Naive thymus-derived CD8-positive, alpha-beta T cell (primary cell): Measurements from ENCODE around the gene FOXD1. TPM values are rescaled to one million over a fixed set of nuclear protein-coding genes. Genes with fewer than 3 reads are reported as not detected.
A peak's percentile ranks its signal among the peaks of the same experiment; 100 is the strongest.

Experiments used
- ATAC-seq, 2 donors: fragments of 150-1000 bp; cut with Tn5 transposase in 1 of 2; sonication (Bioruptor Pico), chemical (Tn5 transposase) in 1 of 2; 1 replicate in 1 of 2; 2 replicates in 1 of 2; pipeline ENCODE4 v1.10.0; 2021; ENCODE audit warnings: mild to moderate bottlenecking in 2 of 2, moderate library complexity in 2 of 2
- POLR2A ChIA-PET: fragments of 350-600 bp; sonication (Branson Sonifier 250); formaldehyde crosslinking; loops from one replicate; lab custom pipeline; 2021; ENCODE audit warnings: antibody characterized with exemption; lab: Charles Lee
- DNase-seq, 10 donors: peaks; one replicate each; pipeline versions ENCODE4 v3.0.0 to v3.0.0-alpha.2; 2020 to 2022
- H3K27ac Mint-ChIP-seq, 10 donors: one replicate each; pipeline ENCODE4 v1.8.0; 2020 to 2022; ENCODE audit warnings: mild to moderate bottlenecking in 10 of 10, mixed read lengths in 10 of 10, moderate library complexity in 4 of 10, inconsistent platforms in 1 of 10
- H3K27me3 Mint-ChIP-seq, 5 donors: one replicate each; pipeline ENCODE4 v1.8.0; 2021 to 2022; ENCODE audit warnings: mixed read lengths in 5 of 5
- H3K36me3 Mint-ChIP-seq, 3 donors: one replicate each; pipeline ENCODE4 v1.8.0; 2020 to 2022; ENCODE audit warnings: mixed read lengths in 3 of 3, mild to moderate bottlenecking in 2 of 3, inconsistent platforms in 1 of 3
- H3K4me1 Mint-ChIP-seq, 4 donors: one replicate each; pipeline ENCODE4 v1.8.0; 2021 to 2022; ENCODE audit warnings: mixed read lengths in 4 of 4
- H3K4me3 Mint-ChIP-seq, 10 donors: one replicate each; pipeline ENCODE4 v1.8.0; 2020 to 2022; ENCODE audit warnings: mild to moderate bottlenecking in 10 of 10, mixed read lengths in 10 of 10, moderate library complexity in 6 of 10, inconsistent platforms in 1 of 10
- H3K9me3 Mint-ChIP-seq, 9 donors: one replicate each; pipeline ENCODE4 v1.8.0; 2020 to 2022; ENCODE audit warnings: mixed read lengths in 9 of 9, mild to moderate bottlenecking in 3 of 9, inconsistent platforms in 1 of 9, moderate library complexity in 1 of 9
- polyA plus RNA-seq, 3 donors: library from polyadenylated mRNA; unstranded; fragments of 300-500 nt; fragmentation: Illumina TruSeq; gene quantifications; one replicate each; pipeline ENCODE4 v1.2.3, GENCODE V29; 2021
- total RNA-seq, 8 experiments: library from RNA in 2 of 8; stranded (reverse) in 2 of 8; gene quantifications; one replicate each; pipeline ENCODE4 v1.2.3 and lab custom pipeline; 2021 to 2026

Gene FOXD1
- total and polyA plus RNA-seq, 5 experiments from 2014 or later: not detected

- Mint-ChIP-seq H3K4me3 (peak overlapping the region; percentile 65 to 80 (median 73)), H3K36me3 (peaks cover 0 to 20% (median 3%) of the 10 kb centered on the region in 3 donors), H3K27me3 (peaks cover 46 to 75% (median 71%) of the 10 kb centered on the region in 5 donors), H3K27ac (no peak overlapping the region), H3K9me3 (peaks cover 0 to 29% (median 11%) of the 10 kb centered on the region in 9 donors), H3K4me1 (peaks cover 4 to 19% (median 16%) of the 10 kb centered on the region in 4 donors)
- POLR2A ChIA-PET: no interaction called here
- DNase-seq (no peak), ATAC-seq (no peak)
These were observed 2.6 kb downstream of the FOXD1 start for GRCh38 chr5:73445665-73446630.

GRCh38 chr5:73444499-73445438, 3.8 kb downstream of the FOXD1 start:
- ATAC-seq (no peak), DNase-seq (no peak)
- Mint-ChIP-seq H3K36me3 (peaks cover 0 to 17% (median 2%) of the 10 kb centered on the region in 3 donors), H3K4me3 (peak overlapping the region in 3 of 10 donors; percentile 1 to 41 (median 33)), H3K27ac (peak overlapping the region in 3 of 10 donors; percentile 53 to 68 (median 64)), H3K27me3 (peaks cover 44 to 75% (median 67%) of the 10 kb centered on the region in 5 donors), H3K9me3 (peaks cover 0 to 24% (median 6%) of the 10 kb centered on the region in 9 donors), H3K4me1 (peaks cover 4 to 16% (median 10%) of the 10 kb centered on the region in 4 donors)
- POLR2A ChIA-PET: no interaction called here

- Mint-ChIP-seq H3K27ac (peak overlapping the region in 1 of 10 donors; percentile 59), H3K4me3 (peak overlapping the region in 1 of 10 donors; percentile 41), H3K36me3 (peaks cover 0 to 17% (median 2%) of the 10 kb centered on the region in 3 donors), H3K27me3 (peaks cover 44 to 79% (median 68%) of the 10 kb centered on the region in 5 donors), H3K9me3 (peaks cover 0 to 24% (median 6%) of the 10 kb centered on the region in 9 donors), H3K4me1 (peaks cover 4 to 12% (median 8%) of the 10 kb centered on the region in 4 donors)
- no peak for DNase-seq
- POLR2A ChIA-PET: no interaction called here
- no peak for ATAC-seq
These were observed 4.6 kb downstream of the FOXD1 start for GRCh38 chr5:73443829-73444498.

DNA sequence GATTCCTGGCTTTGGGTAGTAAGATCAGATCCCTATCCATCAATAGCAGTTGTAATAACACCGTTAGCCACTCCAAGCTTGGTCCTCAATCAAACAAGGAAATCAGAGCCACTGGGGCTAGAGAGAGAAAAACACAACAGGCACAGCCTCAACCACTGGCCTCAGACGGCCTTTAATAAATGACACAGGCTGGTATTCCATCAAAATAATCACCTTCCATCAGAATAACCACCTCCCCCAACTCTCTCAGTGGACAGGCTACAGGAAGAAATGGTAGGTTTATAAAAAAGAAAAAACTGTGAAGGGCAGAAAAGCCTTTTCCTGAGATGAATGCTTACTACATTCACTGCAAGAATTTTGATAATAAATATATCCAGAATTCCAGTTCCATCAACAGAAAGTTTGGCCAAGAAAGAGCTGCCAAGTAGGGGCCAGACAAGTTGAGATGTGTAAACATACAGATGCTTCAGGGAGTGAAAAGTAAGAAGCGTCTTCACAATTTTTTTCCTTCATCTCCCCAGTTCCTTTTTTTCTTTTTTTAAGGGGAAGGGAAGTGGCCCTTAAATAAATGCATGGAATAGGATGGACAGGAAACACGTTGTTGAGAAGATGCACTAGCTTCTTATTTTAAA, 5.5 kb downstream of the FOXD1 start:
- POLR2A ChIA-PET: no interaction called here
- Mint-ChIP-seq H3K9me3 (peaks cover 0 to 20% (median 5%) of the 10 kb centered on the region in 9 donors), H3K4me1 (peaks cover under 1 to 8% (median 3%) of the 10 kb centered on the region in 4 donors), H3K36me3 (peaks cover 3 to 17% (median 5%) of the 10 kb centered on the region in 3 donors), H3K27me3 (peaks cover 46 to 83% (median 73%) of the 10 kb centered on the region in 5 donors), H3K4me3 (no peak overlapping the region), H3K27ac (no peak overlapping the region)
- ATAC-seq (no peak), DNase-seq (no peak)

DNA sequence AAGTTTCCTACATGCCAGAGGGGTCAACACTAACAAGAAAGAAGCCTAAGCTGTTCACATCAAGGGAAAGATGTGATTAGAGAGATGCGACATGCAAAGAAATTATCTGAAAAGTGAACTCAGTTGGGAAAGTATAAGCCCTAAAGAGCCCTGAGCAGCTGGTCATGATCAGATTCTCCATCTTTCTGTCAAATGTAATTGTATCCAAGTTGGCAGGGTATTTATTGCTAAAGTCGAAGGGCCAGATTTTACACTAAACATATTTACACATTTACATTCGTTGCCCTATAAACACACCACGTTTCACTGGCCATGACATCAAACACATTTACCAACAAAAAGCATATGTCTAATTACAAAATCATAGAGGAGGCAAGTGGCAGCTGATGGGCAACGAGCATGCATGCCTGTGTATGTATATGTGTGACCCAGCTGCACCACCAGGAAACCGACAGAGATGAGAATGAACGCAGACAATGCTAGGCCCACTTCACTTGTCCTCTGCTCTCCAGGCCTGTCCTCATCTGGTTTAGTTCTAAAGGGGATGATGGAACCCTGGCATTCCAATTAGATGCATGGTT, 6.3 kb downstream of the FOXD1 start:
- Mint-ChIP-seq H3K27ac (peak overlapping the region in 1 of 10 donors; percentile 41), H3K27me3 (peaks cover 46 to 91% (median 76%) of the 10 kb centered on the region in 5 donors), H3K36me3 (peaks cover 3 to 17% (median 5%) of the 10 kb centered on the region in 3 donors), H3K4me1 (peaks cover 1 to 10% (median 4%) of the 10 kb centered on the region in 4 donors), H3K4me3 (no peak overlapping the region), H3K9me3 (peaks cover 0 to 20% (median 5%) of the 10 kb centered on the region in 9 donors)
- DNase-seq (no peak), ATAC-seq (no peak)
- POLR2A ChIA-PET: no interaction called here

DNA sequence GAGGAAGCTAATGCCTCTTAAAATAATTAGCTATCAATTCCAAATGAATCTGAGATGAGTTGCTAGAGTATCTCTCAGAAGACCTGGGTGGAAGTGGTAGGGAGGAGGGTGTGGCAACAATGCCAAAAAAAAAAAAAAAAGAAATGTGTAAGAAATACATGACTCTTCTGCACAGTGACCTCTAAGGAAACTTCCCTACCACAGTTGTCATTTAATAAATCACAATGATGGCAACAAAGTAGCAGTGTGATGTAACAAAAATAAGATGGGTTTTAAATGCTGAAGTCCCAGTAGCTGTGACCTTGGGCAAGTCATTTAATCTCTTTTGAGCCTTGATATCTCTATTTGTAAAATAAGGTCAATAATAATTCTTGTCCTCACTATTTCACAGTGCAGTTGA, 7.2 kb downstream of the FOXD1 start:
- Mint-ChIP-seq H3K27ac (no peak overlapping the region), H3K27me3 (peaks cover 51 to 92% (median 75%) of the 10 kb centered on the region in 5 donors), H3K4me3 (no peak overlapping the region), H3K4me1 (peaks cover 4 to 8% (median 8%) of the 10 kb centered on the region in 4 donors), H3K9me3 (peaks cover 0 to 20% (median 5%) of the 10 kb centered on the region in 9 donors), H3K36me3 (peaks cover 3 to 17% (median 5%) of the 10 kb centered on the region in 3 donors)
- no peak for ATAC-seq
- POLR2A ChIA-PET: no interaction called here
- DNase-seq: no peak

- DNase-seq (no peak), ATAC-seq (no peak)
- Mint-ChIP-seq H3K9me3 (peaks cover 0 to 20% (median 7%) of the 10 kb centered on the region in 9 donors), H3K27me3 (peaks cover 61 to 97% (median 79%) of the 10 kb centered on the region in 5 donors), H3K36me3 (peaks cover 3 to 17% (median 5%) of the 10 kb centered on the region in 3 donors), H3K4me1 (peaks cover 4 to 17% (median 9%) of the 10 kb centered on the region in 4 donors), H3K27ac (no peak overlapping the region), H3K4me3 (no peak overlapping the region)
- POLR2A ChIA-PET: no interaction called here
These were observed 8.3 kb downstream of the FOXD1 start for GRCh38 chr5:73440262-73440661.

DNA sequence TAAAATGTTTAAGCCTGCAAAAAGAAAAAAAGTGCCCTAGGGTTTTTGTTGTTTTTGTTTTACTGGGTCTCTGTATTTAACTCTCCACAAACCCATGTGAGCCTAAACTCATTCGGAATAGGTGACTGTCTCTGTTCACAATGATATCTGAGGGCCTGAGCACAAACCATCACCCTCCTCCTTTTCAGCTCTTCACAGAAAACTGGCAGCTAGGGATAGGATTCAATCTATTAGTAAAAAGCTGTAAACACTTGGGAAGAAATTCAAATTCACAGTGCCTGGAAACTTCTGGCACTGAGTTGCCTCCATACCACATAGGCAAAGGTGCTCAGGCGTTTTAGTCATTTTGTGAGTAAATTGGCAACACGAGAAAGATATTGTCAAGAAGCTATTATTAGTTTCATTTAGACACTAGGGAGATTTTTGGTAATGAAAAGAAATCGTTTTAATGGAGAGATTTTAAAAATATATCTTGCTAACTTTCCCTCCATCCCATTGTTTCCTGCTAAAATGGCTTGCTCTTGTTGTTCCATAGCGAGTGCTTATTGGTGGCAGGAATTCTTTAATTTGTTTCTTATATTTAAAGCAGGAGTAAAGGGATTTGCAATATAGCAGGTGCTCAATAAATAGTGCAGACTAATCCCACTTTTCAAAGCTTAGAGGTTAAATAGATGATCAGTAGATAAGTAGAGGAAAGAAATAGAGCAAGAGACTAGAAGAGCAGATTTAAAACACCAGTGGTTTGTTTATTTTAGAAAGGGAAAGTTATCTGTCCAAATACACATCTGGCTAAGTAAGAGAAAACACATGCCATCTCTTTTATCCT, 9.7 kb downstream of the FOXD1 start:
- no peak overlapping the region for H3K4me3 Mint-ChIP-seq
- ATAC-seq (no peak), DNase-seq (no peak)
- H3K27ac Mint-ChIP-seq: no peak overlapping the region
- POLR2A ChIA-PET: interaction anchor here (0.7 kb wide), 1 partner anchor 35 kb away, joined by 4 read pairs; no protein-coding TSS in a partner anchor
- H3K9me3 Mint-ChIP-seq: peaks cover 0 to 16% (median 3%) of the 10 kb centered on the region in 9 donors
- peaks cover 3 to 17% (median 9%) of the 10 kb centered on the region in 4 donors for H3K4me1 Mint-ChIP-seq
- H3K27me3 Mint-ChIP-seq: peaks cover 50 to 97% (median 80%) of the 10 kb centered on the region in 5 donors
- H3K36me3 Mint-ChIP-seq: peaks cover 3 to 10% (median 5%) of the 10 kb centered on the region in 3 donors

- H3K27ac Mint-ChIP-seq: no peak overlapping the region
- H3K9me3 Mint-ChIP-seq: peaks cover 0 to 14% (median 3%) of the 10 kb centered on the region in 9 donors
- H3K27me3 Mint-ChIP-seq: peaks cover 52 to 97% (median 80%) of the 10 kb centered on the region in 5 donors
- DNase-seq (no peak), ATAC-seq (no peak)
- H3K4me1 Mint-ChIP-seq: peaks cover 3 to 17% (median 9%) of the 10 kb centered on the region in 4 donors
- POLR2A ChIA-PET: interaction anchor here (0.6 to 0.7 kb wide), 2 partner anchors 36 to 55 kb away, joined by 4 read pairs; no protein-coding TSS in a partner anchor
- peak overlapping the region in 5 of 10 donors; percentile 26 to 74 (median 28) for H3K4me3 Mint-ChIP-seq
- peaks cover 3 to 6% (median 5%) of the 10 kb centered on the region in 3 donors for H3K36me3 Mint-ChIP-seq
These were observed 10.6 kb downstream of the FOXD1 start for GRCh38 chr5:73437777-73438644.
